Fibroblast of skin of left quadriceps (primary cell): Measurements from ENCODE around the gene LRRC17.
"Not testable (repeated sequence)": the region's sequence is repeated elsewhere in the genome, so short reads cannot be mapped to it uniquely, and the experiment has no call there.

Experiments used
- DNase-seq, 2 experiments: peaks; one replicate each; pipeline ENCODE4 v3.0.0-alpha.2; 2013; ENCODE audit warnings: low read depth in 2 of 2

The LRRC17 gene

GRCh38 chr7:102942181-102942866, 29.5 kb downstream of the LRRC17 start:
- no peak for DNase-seq

GRCh38 chr7:102942868-102943267, 30.1 kb downstream of the LRRC17 start:
- no peak for DNase-seq

- DNase-seq = no peak
Observed at GRCh38 chr7:102943423-102944169, 30.8 kb downstream of the LRRC17 start.

- DNase-seq = no peak
Observed at GRCh38 chr7:102944241-102944640, 31.4 kb downstream of the LRRC17 start.

GRCh38 chr7:102951839-102952238, 39.0 kb downstream of the LRRC17 start:
- no peak for DNase-seq

- DNase-seq = no peak
Observed at GRCh38 chr7:102953406-102953805, 40.6 kb downstream of the LRRC17 start.

- DNase-seq = not testable (repeated sequence)
Observed at GRCh38 chr7:102954359-102954758, 41.6 kb downstream of the LRRC17 start.

- DNase-seq = not testable (repeated sequence)
Observed at GRCh38 chr7:102958004-102958403, 45.2 kb downstream of the LRRC17 start.

GRCh38 chr7:102961993-102962392, 49.2 kb downstream of the LRRC17 start:
- not testable (repeated sequence) for DNase-seq

- DNase-seq = no peak
Observed at GRCh38 chr7:102966465-102966864, 53.7 kb downstream of the LRRC17 start.

GRCh38 chr7:102967798-102968197, 55.0 kb downstream of the LRRC17 start:
- peak in 1 of 2 experiments; percentile 10 for DNase-seq

GRCh38 chr7:102973096-102973802, 60.4 kb downstream of the LRRC17 start:
- DNase-seq = no peak

- DNase-seq = no peak
Observed at GRCh38 chr7:102974366-102975236, 61.8 kb downstream of the LRRC17 start.

GRCh38 chr7:102975854-102976253, 63.1 kb downstream of the LRRC17 start:
- no peak for DNase-seq

- no peak for DNase-seq
Observed at GRCh38 chr7:102976493-102976892, 63.7 kb downstream of the LRRC17 start.

GRCh38 chr7:102977586-102977985, 64.8 kb downstream of the LRRC17 start:
- DNase-seq = not testable (repeated sequence)

GRCh38 chr7:102978284-102978683, 65.5 kb downstream of the LRRC17 start:
- DNase-seq = no peak

- no peak for DNase-seq
Observed at GRCh38 chr7:102979670-102980069, 66.9 kb downstream of the LRRC17 start.

GRCh38 chr7:102981451-102981850, 68.7 kb downstream of the LRRC17 start:
- no peak for DNase-seq

GRCh38 chr7:102982235-102982634, 69.4 kb downstream of the LRRC17 start:
- DNase-seq = no peak

- DNase-seq = no peak
Observed at GRCh38 chr7:102983602-102984001, 70.8 kb downstream of the LRRC17 start.
